A673 (cell line): Measurements from ENCODE around the gene TRPT1. TPM values are rescaled to one million over a fixed set of nuclear protein-coding genes. Genes with fewer than 3 reads are reported as not detected.

Experiments used
- BruUV-seq: library from RNA; stranded (reverse); fragments of 400-500 nt; replicated peaks from 2 replicates; lab custom pipeline; 2021; lab: Mats Ljungman, UMichigan
- CTCF ChIA-PET: fragments of 300-600 bp; sonication (Branson Sonifier 250); formaldehyde crosslinking; loops from one replicate; lab custom pipeline; 2022; ENCODE audit warnings: antibody characterized with exemption; lab: Charles Lee
- POLR2A ChIA-PET: fragments of 300-600 bp; sonication (Branson Sonifier 250); formaldehyde crosslinking; loops from one replicate; lab custom pipeline; 2022; ENCODE audit warnings: antibody characterized with exemption; ENCODE audit not compliant: low non-redundant PET; lab: Charles Lee
- DNase-seq: peaks from one replicate; pipeline ENCODE4 v3.0.0-alpha.2; 2015; ENCODE audit warnings: low spot score
- H3K27ac ChIP-seq: fragments of 200-600 bp; sonication (generic); 2 replicates; pipeline ENCODE4 v1.5.1; 2016; ENCODE audit warnings: mixed run types, low read depth, mild to moderate bottlenecking, mixed read lengths, antibody characterized with exemption, low read length; ENCODE audit not compliant: poor library complexity, severe bottlenecking
- H3K27me3 ChIP-seq: fragments of 200-600 bp; sonication (generic); replicated peaks from 2 replicates; pipeline ENCODE4 v1.6.1; 2017; ENCODE audit warnings: mixed run types, low read depth, mild to moderate bottlenecking, mixed read lengths, antibody characterized with exemption, low read length; ENCODE audit not compliant: insufficient read depth, poor library complexity
- H3K36me3 ChIP-seq: fragments of 200-600 bp; sonication (generic); 2 replicates; pipeline ENCODE4 v1.6.1; 2016; ENCODE audit warnings: mixed run types, mild to moderate bottlenecking, mixed read lengths, antibody characterized with exemption, low read length; ENCODE audit not compliant: insufficient read depth, poor library complexity, severe bottlenecking
- H3K4me1 ChIP-seq: fragments of 200-600 bp; sonication (generic); 2 replicates; pipeline ENCODE4 v1.6.1; 2017; ENCODE audit warnings: mixed run types, mild to moderate bottlenecking, mixed read lengths, antibody characterized with exemption, low read length; ENCODE audit not compliant: insufficient read depth, poor library complexity, severe bottlenecking
- H3K4me3 ChIP-seq: fragments of 200-600 bp; sonication (generic); 2 replicates; pipeline ENCODE4 v1.5.1; 2016; ENCODE audit warnings: low read depth, mixed run types, mild to moderate bottlenecking, mixed read lengths, low read length; ENCODE audit not compliant: poor library complexity, severe bottlenecking
- H3K9me3 ChIP-seq: fragments of 200-600 bp; sonication (generic); 2 replicates; pipeline ENCODE4 v1.6.1; 2016; ENCODE audit warnings: mixed run types, low read depth, mild to moderate bottlenecking, mixed read lengths, antibody characterized with exemption, low read length; ENCODE audit not compliant: poor library complexity, severe bottlenecking
- CTCF ChIP-seq: fragments of 300-800, 200-600 bp; sonication (generic); conservative IDR thresholded peaks from 2 replicates; pipeline ENCODE4 v1.5.1; 2017; ENCODE audit warnings: low read depth, mild to moderate bottlenecking, antibody characterized with exemption, low read length, moderate library complexity, mixed read lengths
- EZH2 ChIP-seq: fragments of 200-600 bp; sonication (generic); IDR thresholded peaks from 2 replicates; pipeline ENCODE4 v1.6.1; 2017; ENCODE audit warnings: borderline replicate concordance, low read depth, mild to moderate bottlenecking, mixed read lengths, antibody characterized with exemption, low read length; ENCODE audit not compliant: poor library complexity, severe bottlenecking
- intact Hi-C: fragments of 100-400 bp; cut with micrococcal nuclease; formaldehyde crosslinking; loops from one replicate; pipeline ENCODE4 v1.10.0; 2022; ENCODE audit not compliant: unreplicated experiment
- total RNA-seq: library from RNA; stranded (reverse); gene quantifications from 2 replicates; pipeline ENCODE4 v1.2.3, GENCODE V29; 2021

Gene TRPT1
- total RNA-seq, 1 experiment from 2014 or later: 43.6 TPM

- Histone ChIP-seq H3K4me3 (peak overlapping the region; percentile 54), H3K36me3 (no peaks in the 10 kb centered on the region), H3K4me1 (peaks cover 27% of the 10 kb centered on the region), H3K27ac (peak overlapping the region; percentile 70), H3K27me3 (no peaks in the 10 kb centered on the region), H3K9me3 (no peaks in the 10 kb centered on the region)
- intact Hi-C loops: no loop called here
- no peak for DNase-seq
- CTCF ChIA-PET: no interaction called here
- TF ChIP-seq CTCF: no peak
- TF ChIP-seq EZH2: no peak
- POLR2A ChIA-PET: no interaction called here
- BruUV-seq: no TSS peak
These were observed 5.0 kb upstream of the TRPT1 start for GRCh38 chr11:64230985-64231365.

DNA sequence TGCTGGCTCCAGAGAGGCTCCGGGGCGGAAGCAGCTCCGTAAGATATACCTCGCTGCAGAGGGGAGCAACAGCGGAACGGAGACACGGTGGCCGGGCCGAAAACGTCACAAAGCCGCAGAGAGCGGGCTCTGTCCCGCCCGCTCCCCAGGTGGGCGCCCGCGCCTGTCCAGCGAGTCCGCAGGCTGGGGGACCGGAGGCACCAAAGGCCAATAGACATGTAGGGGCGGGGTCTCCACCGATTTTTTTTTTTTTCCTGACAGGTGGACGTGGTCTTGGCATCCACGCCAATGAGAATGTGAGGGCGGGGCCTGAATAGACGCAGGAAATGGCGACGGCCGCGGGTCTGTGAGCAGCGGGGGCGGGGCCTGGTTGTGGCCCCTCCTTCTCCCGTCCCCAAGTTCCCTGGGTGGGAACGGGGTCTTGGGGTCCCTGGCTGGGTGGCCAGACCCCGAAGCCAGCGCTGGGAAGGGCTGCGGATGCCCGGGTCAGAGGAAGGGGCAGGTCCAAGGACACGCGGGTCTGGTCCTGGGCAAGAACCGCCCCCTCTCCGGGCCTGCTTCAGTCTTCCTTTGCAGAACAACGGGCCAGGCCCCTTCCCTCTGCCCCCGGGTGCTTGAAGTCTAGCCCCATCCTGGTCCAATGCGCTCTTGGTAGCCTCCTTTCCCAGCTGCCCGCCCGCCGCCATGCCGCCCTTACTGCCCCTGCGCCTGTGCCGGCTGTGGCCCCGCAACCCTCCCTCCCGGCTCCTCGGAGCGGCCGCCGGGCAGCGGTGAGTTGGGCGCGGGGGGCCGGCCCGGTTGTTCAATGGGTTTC lies 4.4 kb upstream of the TRPT1 start, which contains the start of gene DNAJC4:
Gene DNAJC4 (plus strand): TSS at position 378 of the 814 bp plus-strand sequence. CDS start 307 bp downstream, at position 685.
- Histone ChIP-seq H3K27ac (peak within 1 kb of the TSS; percentile 70), H3K27me3 (no peaks in the 10 kb centered on the region), H3K4me3 (peak within 1 kb of the TSS; percentile 54), H3K4me1 (peaks cover 26% of the 10 kb centered on the region), H3K9me3 (no peaks in the 10 kb centered on the region), H3K36me3 (no peaks in the 10 kb centered on the region)
- BruUV-seq: no TSS peak
- intact Hi-C loops: no loop called here
- POLR2A ChIA-PET: interaction anchor here (0.5 kb wide), 1 partner anchor 79 kb away, joined by 3 read pairs; no protein-coding TSS in a partner anchor
- CTCF ChIA-PET: interaction anchor here (0.6 kb wide), 1 partner anchor 23 kb away, joined by 3 read pairs; no protein-coding TSS in a partner anchor
- DNase-seq: peak; percentile 96
- TF ChIP-seq EZH2 (no peak), CTCF (no peak)

GRCh38 chr11:64229744-64230170 lies 3.8 kb upstream of the TRPT1 start:
- no peak for DNase-seq
- Histone ChIP-seq H3K27me3 (no peaks in the 10 kb centered on the region), H3K9me3 (no peaks in the 10 kb centered on the region), H3K4me3 (peak overlapping the region; percentile 54), H3K4me1 (peaks cover 30% of the 10 kb centered on the region), H3K36me3 (no peaks in the 10 kb centered on the region), H3K27ac (peak overlapping the region; percentile 70)
- POLR2A ChIA-PET: no interaction called here
- CTCF ChIA-PET: interaction anchor here (0.6 kb wide), 1 partner anchor 22 kb away, joined by 3 read pairs; no protein-coding TSS in a partner anchor
- BruUV-seq: no TSS peak
- intact Hi-C loops: no loop called here
- TF ChIP-seq EZH2 (no peak), CTCF (no peak)
